DND-41 (cell line): ENCODE data around the gene APPL2.

Experiments used
- CTCF ChIP-seq: IDR thresholded peaks from 2 replicates; pipeline ENCODE4 v1.5.1; 2012; ENCODE audit warnings: borderline replicate concordance, low read length, moderate library complexity, mild to moderate bottlenecking; ENCODE audit not compliant: poor library complexity, severe bottlenecking; ENCODE audit errors: extremely low read depth
- EZH2 ChIP-seq: IDR thresholded peaks from 3 replicates; pipeline ENCODE4 v1.6.1; 2012; ENCODE audit warnings: borderline replicate concordance, low read depth, mild to moderate bottlenecking, moderate library complexity, low read length, inconsistent platforms; ENCODE audit not compliant: severe bottlenecking

- TF ChIP-seq CTCF = no peak
- TF ChIP-seq EZH2 = no peak
These were observed 20.9 kb upstream of the APPL2 start for GRCh38 chr12:105256921-105257320.
